Vagina (tissue), 2 donors: Measurements from ENCODE around the gene WDR35. TPM values are rescaled to one million over a fixed set of nuclear protein-coding genes. Genes with fewer than 3 reads are reported as not detected.

Source experiments
- DNase-seq, 2 donors: peaks; one replicate each; pipeline ENCODE4 v3.0.0-alpha.2; 2017; ENCODE audit errors: extremely low spot score in 2 of 2
- H3K27ac ChIP-seq: fragments of 200-600 bp; sonication (generic); one replicate; pipeline ENCODE4 v1.5.1; 2019
- H3K27me3 ChIP-seq: fragments of 200-600 bp; sonication (generic); one replicate; pipeline ENCODE4 v1.5.1; 2019
- H3K36me3 ChIP-seq, 2 donors: fragments of 200-600 bp; sonication (generic); one replicate each; pipeline ENCODE4 v1.5.1; 2017 to 2019
- H3K4me1 ChIP-seq: fragments of 200-600 bp; sonication (generic); one replicate; pipeline ENCODE4 v1.5.1; 2019
- H3K4me3 ChIP-seq, 2 donors: fragments of 200-600 bp; sonication (generic); 1 replicate in 1 of 2; 2 replicates in 1 of 2; pipeline ENCODE4 v1.5.1; 2016 to 2019
- H3K9me3 ChIP-seq: fragments of 200-600 bp; sonication (generic); one replicate; pipeline ENCODE4 v1.5.1; 2019
- CTCF ChIP-seq, 3 experiments: fragments of 450-650 bp in 2 of 3; fragments of 200-600 bp in 1 of 3; sonication (generic) in 1 of 3; IDR thresholded peaks; one replicate each; pipeline ENCODE4 v1.5.1; 2017 to 2019; ENCODE audit warnings: antibody characterized with exemption in 3 of 3, mild to moderate bottlenecking in 2 of 3, moderate library complexity in 2 of 3
- POLR2A ChIP-seq, 2 donors: fragments of 450-650 bp; IDR thresholded peaks; one replicate each; pipeline ENCODE4 v1.6.1; 2017; ENCODE audit warnings: antibody characterized with exemption in 2 of 2, mild to moderate bottlenecking in 2 of 2, moderate library complexity in 2 of 2
- POLR2AphosphoS5 ChIP-seq, 2 donors: sonication (generic); formaldehyde crosslinking; IDR thresholded peaks; one replicate each; pipeline ENCODE4 v1.9.0; 2017; ENCODE audit warnings: antibody characterized with exemption in 2 of 2, mild to moderate bottlenecking in 2 of 2, low read depth in 1 of 2; ENCODE audit not compliant: insufficient read depth in 1 of 2
- intact Hi-C: fragments of 100-400 bp; cut with DNase I; formaldehyde crosslinking; loops from one replicate; pipeline ENCODE4 v1.15.1; 2023
- total RNA-seq: library from RNA; depleted of rRNA; stranded (reverse); fragments of >200 nt; gene quantifications from one replicate; pipeline ENCODE4 v1.2.3, GENCODE V29; 2016

WDR35 gene
- total RNA-seq, 1 donor from 2014 or later, result 8.3 TPM

- Histone ChIP-seq H3K36me3 (no peaks in the 10 kb centered on the region), H3K4me1 (peaks cover 24% of the 10 kb centered on the region), H3K4me3 (peak overlapping the region; percentile 42 to 50), H3K9me3 (no peaks in the 10 kb centered on the region), H3K27ac (no peak overlapping the region), H3K27me3 (no peaks in the 10 kb centered on the region)
- no peak for DNase-seq
- intact Hi-C loops, result loop anchor here (10.0 kb wide), 2 partner anchors 973 to 1123 kb away; no protein-coding TSS in a partner anchor
- TF ChIP-seq POLR2AphosphoS5 (IDR thresholded peaks at IDR 0.05; ENCODE audit: insufficient read depth in 1 of 2, low read depth in 1 of 2) (no peak), CTCF (IDR thresholded peaks at IDR 0.05) (no peak), POLR2A (IDR thresholded peaks at IDR 0.05) (no peak)
Measured at GRCh38 chr2:19868224-19868623, 121.7 kb downstream of the WDR35 start.

DNA sequence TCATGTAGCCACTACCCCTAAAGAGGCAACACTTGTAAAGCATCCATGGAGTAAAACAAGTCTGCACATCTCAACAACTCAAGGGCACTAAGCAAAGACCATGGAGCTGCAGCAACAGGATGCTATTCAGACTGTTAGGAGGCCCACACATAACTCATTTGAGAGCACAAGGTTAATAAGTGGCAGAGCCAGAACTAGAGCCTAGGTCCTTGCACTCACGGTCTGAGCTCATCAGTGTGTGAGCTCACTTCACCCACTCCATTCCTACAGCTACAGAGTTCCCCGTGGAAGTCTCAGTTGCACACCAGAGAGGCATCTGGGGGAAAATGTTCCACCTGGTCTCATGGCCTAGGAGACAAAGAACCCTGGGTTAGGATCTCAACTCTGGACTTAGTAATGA lies 123.1 kb downstream of the WDR35 start:
- no peaks in the 10 kb centered on the region for H3K36me3 ChIP-seq
- no peak overlapping the region for H3K4me3 ChIP-seq
- intact Hi-C loops, result loop anchor here (10.0 kb wide), 2 partner anchors 972 to 1122 kb away; no protein-coding TSS in a partner anchor
- H3K4me1 ChIP-seq, result peaks cover 26% of the 10 kb centered on the region
- no peak overlapping the region for H3K27ac ChIP-seq
- no peak for TF ChIP-seq POLR2A (IDR thresholded peaks at IDR 0.05)
- no peak for TF ChIP-seq POLR2AphosphoS5 (IDR thresholded peaks at IDR 0.05; ENCODE audit: insufficient read depth in 1 of 2, low read depth in 1 of 2)
- TF ChIP-seq CTCF (IDR thresholded peaks at IDR 0.05), result no peak
- H3K9me3 ChIP-seq, result no peaks in the 10 kb centered on the region
- H3K27me3 ChIP-seq, result no peaks in the 10 kb centered on the region
- no peak for DNase-seq

DNA sequence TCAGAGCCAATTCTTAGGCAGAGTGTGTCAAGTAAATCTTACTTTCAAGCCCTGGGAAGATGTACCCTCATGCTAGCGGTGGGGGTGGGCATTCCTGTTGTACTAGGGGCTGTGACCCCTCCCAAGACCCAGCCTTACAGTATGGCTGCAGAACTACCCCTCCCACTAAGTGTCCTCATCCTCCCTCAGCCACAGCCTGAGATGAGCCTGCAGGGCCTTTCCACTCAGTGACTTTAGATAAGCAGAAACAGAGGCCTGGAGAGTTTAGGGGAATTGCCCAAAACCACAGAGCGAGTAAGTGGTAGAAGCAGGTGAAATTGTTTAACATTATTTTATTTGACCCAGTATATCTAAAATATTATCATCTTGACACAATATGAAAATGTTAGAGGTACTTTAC lies 124.8 kb downstream of the WDR35 start:
- no peak for TF ChIP-seq POLR2AphosphoS5 (IDR thresholded peaks at IDR 0.05; ENCODE audit: insufficient read depth in 1 of 2, low read depth in 1 of 2)
- no peak for TF ChIP-seq CTCF (IDR thresholded peaks at IDR 0.05)
- TF ChIP-seq POLR2A (IDR thresholded peaks at IDR 0.05), result no peak
- Histone ChIP-seq H3K36me3 (no peaks in the 10 kb centered on the region), H3K27ac (no peak overlapping the region), H3K27me3 (no peaks in the 10 kb centered on the region), H3K4me1 (peaks cover 26% of the 10 kb centered on the region), H3K9me3 (no peaks in the 10 kb centered on the region), H3K4me3 (no peak overlapping the region)
- no peak for DNase-seq
- intact Hi-C loops, result loop anchor here (10.0 kb wide), 2 partner anchors 970 to 1120 kb away; no protein-coding TSS in a partner anchor

DNA sequence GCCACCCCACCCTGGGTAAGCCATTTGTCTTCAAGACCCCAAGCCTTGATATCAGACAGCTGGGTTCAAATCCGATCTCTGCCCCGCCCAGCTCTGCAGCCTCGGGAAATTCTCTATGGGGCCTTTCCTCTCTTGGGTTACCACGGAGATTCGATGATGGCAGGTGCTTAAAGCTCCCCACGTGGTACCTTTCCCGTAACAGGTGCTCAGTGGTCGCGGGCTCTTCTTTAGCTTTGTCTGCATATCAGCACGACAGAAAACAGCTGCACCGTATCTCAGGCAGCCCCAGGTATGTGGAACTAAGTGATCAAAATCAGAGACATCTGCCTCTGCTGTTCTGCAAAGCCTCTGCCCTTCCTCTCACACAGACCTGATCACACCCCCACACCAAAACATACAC lies 125.5 kb downstream of the WDR35 start:
- Histone ChIP-seq H3K4me1 (peaks cover 21% of the 10 kb centered on the region), H3K36me3 (no peaks in the 10 kb centered on the region), H3K27ac (no peak overlapping the region), H3K27me3 (no peaks in the 10 kb centered on the region), H3K9me3 (no peaks in the 10 kb centered on the region), H3K4me3 (no peak overlapping the region)
- TF ChIP-seq POLR2AphosphoS5 (IDR thresholded peaks at IDR 0.05; ENCODE audit: insufficient read depth in 1 of 2, low read depth in 1 of 2) (no peak), CTCF (IDR thresholded peaks at IDR 0.05) (no peak), POLR2A (IDR thresholded peaks at IDR 0.05) (no peak)
- no peak for DNase-seq
- intact Hi-C loops, result loop anchor here (5.0 to 10.0 kb wide), 3 partner anchors 970 to 1342 kb away; no protein-coding TSS in a partner anchor

GRCh38 chr2:19863303-19864041 lies 126.4 kb downstream of the WDR35 start:
- no peak for DNase-seq
- H3K4me3 ChIP-seq, result no peak overlapping the region
- H3K36me3 ChIP-seq, result no peaks in the 10 kb centered on the region
- H3K27ac ChIP-seq, result no peak overlapping the region
- no peaks in the 10 kb centered on the region for H3K27me3 ChIP-seq
- intact Hi-C loops, result loop anchor here (5.0 to 10.0 kb wide), 3 partner anchors 969 to 1341 kb away; no protein-coding TSS in a partner anchor
- no peaks in the 10 kb centered on the region for H3K9me3 ChIP-seq
- peaks cover 13% of the 10 kb centered on the region for H3K4me1 ChIP-seq
- TF ChIP-seq POLR2A (IDR thresholded peaks at IDR 0.05), result no peak
- peak; percentile 78 to 97 (median 92) for TF ChIP-seq CTCF (IDR thresholded peaks at IDR 0.05)
- peak in 1 of 2 donors; percentile 39 for TF ChIP-seq POLR2AphosphoS5 (IDR thresholded peaks at IDR 0.05; ENCODE audit: insufficient read depth in 1 of 2, low read depth in 1 of 2)
